Colonic mucosa (tissue), 4 donors: ENCODE measurements around the gene FBXW8. TPM values are rescaled to one million over a fixed set of nuclear protein-coding genes. Genes with fewer than 3 reads are reported as not detected.

ENCODE experiments used
- DNase-seq: peaks from one replicate; pipeline ENCODE4 v3.0.0-alpha.2; 2020
- H3K27ac ChIP-seq: fragments of 200-600 bp; one replicate; pipeline ENCODE4 v1.8.0; 2021
- H3K27me3 ChIP-seq: fragments of 200-600 bp; one replicate; pipeline ENCODE4 v1.8.0; 2021
- H3K36me3 ChIP-seq: fragments of 200-600 bp; one replicate; pipeline ENCODE4 v1.8.0; 2021
- H3K4me1 ChIP-seq: fragments of 200-600 bp; one replicate; pipeline ENCODE4 v1.8.0; 2021; ENCODE audit warnings: mild to moderate bottlenecking
- H3K4me3 ChIP-seq: fragments of 200-600 bp; one replicate; pipeline ENCODE4 v1.8.0; 2021
- H3K9ac ChIP-seq, 2 donors: one replicate each; pipeline ENCODE4 v1.7.0; 2013; ENCODE audit warnings: control low read depth in 2 of 2, low read depth in 2 of 2, low read length in 2 of 2
- H3K9me3 ChIP-seq: fragments of 200-600 bp; one replicate; pipeline ENCODE4 v1.8.0; 2021
- CTCF ChIP-seq: fragments of 200-600 bp; IDR thresholded peaks from one replicate; pipeline ENCODE4 v1.8.0; 2022; ENCODE audit warnings: antibody characterized with exemption, mild to moderate bottlenecking
- intact Hi-C: fragments of 100-400 bp; cut with DNase I; formaldehyde crosslinking; loops from one replicate; pipeline ENCODE4 v1.14.1; 2022
- total RNA-seq, 2 donors: library from RNA; stranded (reverse); fragmentation: NEBNext Ultra II Directional in 1 of 2; extraction: Animal tissue kit (Norgen Biotek cat#: 25700) in 1 of 2; gene quantifications; one replicate each; pipeline ENCODE4 v1.2.1, GENCODE V29; 2021
- donor health status: healthy.
- donor health status: DM: no; HTN: no; CAD: no.
- donor health status: DM: no; HTN: no; CAD: no.

FBXW8 gene
- total RNA-seq, 2 donors from 2014 or later, result 11.1 to 13.7 TPM

DNA sequence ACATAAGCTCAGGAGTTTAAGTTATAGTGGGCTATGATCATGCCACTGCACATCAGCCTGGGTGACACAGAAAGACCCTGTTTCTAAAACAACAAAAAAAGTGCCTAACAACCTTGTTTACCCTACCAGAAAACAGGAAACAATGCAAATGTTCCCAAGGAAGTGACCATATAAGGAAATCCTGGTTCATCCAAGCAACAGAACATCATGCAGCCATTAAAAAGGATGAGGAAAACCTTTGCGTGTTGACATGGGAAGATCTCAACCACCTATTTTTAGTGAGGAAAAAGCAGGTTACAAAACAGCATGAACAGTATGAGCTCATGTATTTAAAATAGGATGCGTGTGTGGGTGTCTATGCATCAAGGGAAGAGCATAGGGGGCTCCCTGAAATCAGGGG, 43.2 kb upstream of the FBXW8 start:
- H3K9me3 ChIP-seq, result no peaks in the 10 kb centered on the region

GRCh38 chr12:116870306-116870705, 40.4 kb upstream of the FBXW8 start:
- no peak for DNase-seq
- intact Hi-C loops, result no loop called here
- no peak for TF ChIP-seq CTCF
- Histone ChIP-seq H3K9ac (no peak overlapping the region), H3K4me3 (no peak overlapping the region), H3K27ac (no peak overlapping the region), H3K36me3 (no peaks in the 10 kb centered on the region), H3K9me3 (no peaks in the 10 kb centered on the region), H3K4me1 (no peaks in the 10 kb centered on the region), H3K27me3 (no peaks in the 10 kb centered on the region)

More for the DNA sequence above, 43.2 kb upstream of the FBXW8 start:
- Histone ChIP-seq H3K27me3 (no peaks in the 10 kb centered on the region), H3K36me3 (no peaks in the 10 kb centered on the region), H3K27ac (no peak overlapping the region), H3K4me1 (no peaks in the 10 kb centered on the region), H3K9ac (no peak overlapping the region), H3K4me3 (no peak overlapping the region)
- no peak for TF ChIP-seq CTCF
- intact Hi-C loops, result no loop called here
- no peak for DNase-seq

DNA sequence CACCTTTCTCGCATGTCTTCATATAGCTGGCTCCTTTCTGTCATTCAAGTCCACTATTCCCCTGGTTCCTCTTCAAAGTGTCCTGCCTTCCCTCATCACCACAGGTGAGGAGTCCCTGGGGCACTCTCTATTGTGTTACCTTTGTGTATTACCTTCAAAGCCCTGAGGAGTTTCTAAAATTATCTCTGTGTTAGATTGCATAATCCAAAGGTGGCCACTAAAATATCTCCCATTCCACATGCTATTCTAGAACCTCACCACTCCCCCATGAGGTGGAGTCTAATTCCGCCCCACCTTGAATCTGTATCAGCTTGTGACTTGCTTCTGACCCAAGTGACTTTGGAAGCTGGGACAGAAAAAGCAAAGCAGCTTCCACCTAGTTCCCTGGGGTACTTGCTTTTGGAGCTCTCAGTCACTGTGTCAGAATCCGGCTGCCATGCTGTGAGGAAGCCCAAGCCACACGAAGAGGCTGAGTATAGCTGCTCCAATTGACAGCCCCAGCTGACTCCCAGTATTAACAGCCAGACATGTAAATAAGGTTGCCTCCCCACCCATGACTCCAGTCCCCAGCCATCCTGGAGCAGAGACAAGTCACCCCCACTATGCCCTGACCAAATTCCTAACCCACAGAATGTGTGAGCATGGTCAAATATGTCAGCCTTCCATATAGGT, 36.3 kb upstream of the FBXW8 start:
- Histone ChIP-seq H3K4me1 (peaks cover under 1% of the 10 kb centered on the region), H3K9ac (no peak overlapping the region), H3K36me3 (no peaks in the 10 kb centered on the region), H3K9me3 (no peaks in the 10 kb centered on the region), H3K27ac (no peak overlapping the region), H3K27me3 (peaks cover 12% of the 10 kb centered on the region), H3K4me3 (no peak overlapping the region)
- intact Hi-C loops, result no loop called here
- no peak for TF ChIP-seq CTCF
- DNase-seq, result no peak

DNA sequence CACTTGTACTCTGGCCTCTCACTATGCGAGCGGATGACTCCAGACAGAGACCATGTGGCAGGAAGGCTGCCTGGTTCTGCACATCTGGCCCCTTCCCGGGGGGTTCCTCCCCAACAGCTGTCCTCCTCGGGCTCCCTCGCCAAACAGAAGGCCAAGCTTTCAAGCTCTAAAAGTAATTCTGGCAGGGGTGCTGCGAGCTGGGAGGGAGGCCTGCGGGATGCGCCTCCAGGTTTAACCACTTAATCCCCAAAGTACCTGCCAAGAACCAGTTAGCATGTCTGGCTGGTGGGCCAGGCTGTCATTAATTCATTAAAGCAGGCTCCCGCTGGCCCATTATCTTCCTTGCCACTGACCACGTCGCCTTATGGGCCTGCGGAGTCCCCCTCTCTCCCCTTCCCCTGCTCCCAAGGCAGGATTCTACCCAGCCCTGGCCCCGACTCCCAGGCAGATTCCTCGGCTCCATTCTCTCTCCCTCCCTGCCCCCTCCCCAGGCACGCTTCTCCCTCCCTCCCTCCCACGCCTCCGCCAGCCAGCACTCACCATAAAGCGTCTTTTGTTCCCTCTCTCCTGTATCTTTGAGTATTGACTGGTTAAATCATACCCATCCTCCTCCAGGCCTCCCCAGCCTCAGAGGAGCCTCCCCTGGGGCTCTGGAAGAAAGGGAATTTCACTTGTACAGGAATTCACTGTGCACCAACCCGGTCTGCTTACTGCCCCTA, 34.4 kb upstream of the FBXW8 start:
- no peak for DNase-seq
- Histone ChIP-seq H3K27ac (no peak overlapping the region), H3K4me3 (no peak overlapping the region), H3K4me1 (peaks cover 4% of the 10 kb centered on the region), H3K27me3 (peaks cover 28% of the 10 kb centered on the region), H3K9ac (no peak overlapping the region), H3K9me3 (no peaks in the 10 kb centered on the region), H3K36me3 (no peaks in the 10 kb centered on the region)
- intact Hi-C loops, result no loop called here
- no peak for TF ChIP-seq CTCF

DNA sequence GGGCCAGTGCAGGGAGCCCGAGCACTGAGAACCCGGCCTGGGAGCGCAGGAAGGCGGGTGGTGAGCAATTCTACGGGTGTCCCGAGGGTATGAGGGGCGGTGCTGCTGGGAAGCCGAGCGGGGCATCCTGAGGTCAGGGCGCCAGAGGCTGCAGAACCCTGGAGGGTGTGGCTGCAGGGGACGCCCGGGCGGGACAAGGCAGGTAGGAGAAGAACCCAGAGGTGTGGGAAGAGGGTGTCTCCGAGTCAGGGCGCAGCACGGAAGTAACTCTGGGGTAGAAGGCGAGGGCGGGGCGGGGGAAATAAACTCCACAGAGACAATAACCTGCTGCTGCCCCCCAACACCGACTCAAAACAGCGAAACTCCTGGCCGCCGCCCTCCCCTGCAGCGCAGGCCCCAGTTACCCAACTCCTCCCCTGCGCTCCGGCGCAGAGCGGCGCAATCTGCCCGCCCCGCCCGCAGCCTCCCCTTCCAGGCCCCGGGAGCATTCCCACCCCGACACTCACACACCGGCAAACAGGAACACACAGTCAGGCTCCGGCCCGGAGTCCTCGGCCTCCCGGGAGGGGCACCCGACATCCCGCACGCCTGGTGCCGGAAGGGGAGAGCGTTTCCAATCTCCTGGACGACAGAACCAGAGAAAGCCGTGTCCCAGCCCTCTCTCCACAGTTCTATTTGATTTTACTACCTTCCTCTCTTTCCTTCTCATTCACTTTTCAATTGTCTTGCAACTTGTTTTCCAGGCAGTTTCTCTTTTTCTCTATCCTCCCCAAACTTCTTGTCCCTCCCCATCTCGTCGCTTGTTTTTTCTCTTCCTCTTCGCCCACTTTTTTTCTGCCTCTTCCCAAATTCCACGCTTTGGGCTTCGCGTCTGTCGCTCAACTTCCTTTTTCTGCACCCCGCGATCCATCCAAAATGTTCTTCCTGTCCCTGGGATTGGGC, 31.9 kb upstream of the FBXW8 start:
- Histone ChIP-seq H3K27ac (no peak overlapping the region), H3K4me1 (peaks cover 12% of the 10 kb centered on the region), H3K27me3 (peaks cover 52% of the 10 kb centered on the region), H3K9me3 (no peaks in the 10 kb centered on the region), H3K36me3 (no peaks in the 10 kb centered on the region), H3K9ac (peak overlapping the region; percentile 12 to 15), H3K4me3 (peak overlapping the region; percentile 29)
- peak; percentile 62 for DNase-seq
- no peak for TF ChIP-seq CTCF
- intact Hi-C loops, result no loop called here
